Activated CD8-positive, alpha-beta memory T cell treated with anti-CD3 and anti-CD28 coated beads, Interleukin-2, amount 50 U/mL, for 48 hours (primary cell): ENCODE data around the gene PANK4.

ENCODE experiments used
- DNase-seq: peaks from one replicate; pipeline ENCODE4 v3.0.0-alpha.2; 2020

The PANK4 gene

GRCh38 chr1:2494323-2494693 is 32.1 kb downstream of the PANK4 start:
- no peak for DNase-seq

GRCh38 chr1:2493691-2494322 is 32.6 kb downstream of the PANK4 start:
- DNase-seq = no peak

GRCh38 chr1:2493218-2493617 is 33.2 kb downstream of the PANK4 start:
- DNase-seq = no peak

GRCh38 chr1:2492091-2492490 is 34.3 kb downstream of the PANK4 start:
- DNase-seq = no peak

- no peak for DNase-seq
Observed at GRCh38 chr1:2489615-2490014, 36.8 kb downstream of the PANK4 start.

GRCh38 chr1:2488688-2489087 is 37.7 kb downstream of the PANK4 start:
- DNase-seq = no peak

- DNase-seq = no peak
Observed at GRCh38 chr1:2486558-2486957, 39.8 kb downstream of the PANK4 start.

GRCh38 chr1:2486041-2486440 is 40.4 kb downstream of the PANK4 start:
- DNase-seq = no peak

- no peak for DNase-seq
Observed at GRCh38 chr1:2483970-2484369, 42.4 kb downstream of the PANK4 start.

GRCh38 chr1:2483026-2483425 is 43.4 kb downstream of the PANK4 start:
- DNase-seq = no peak

GRCh38 chr1:2482588-2482987 is 43.8 kb downstream of the PANK4 start:
- DNase-seq = no peak

- DNase-seq = no peak
Observed at GRCh38 chr1:2481885-2482284, 44.5 kb downstream of the PANK4 start.

GRCh38 chr1:2480986-2481364 is 45.4 kb downstream of the PANK4 start:
- no peak for DNase-seq

- no peak for DNase-seq
Observed at GRCh38 chr1:2480236-2480985, 46.0 kb downstream of the PANK4 start.

- DNase-seq = no peak
Observed at GRCh38 chr1:2479618-2480017, 46.8 kb downstream of the PANK4 start.

- DNase-seq = no peak
Observed at GRCh38 chr1:2479186-2479585, 47.2 kb downstream of the PANK4 start.

- DNase-seq = no peak
Observed at GRCh38 chr1:2477791-2478499, 48.5 kb downstream of the PANK4 start.

GRCh38 chr1:2477309-2477708 is 49.1 kb downstream of the PANK4 start:
- no peak for DNase-seq

GRCh38 chr1:2476061-2476999 is 50.1 kb downstream of the PANK4 start, which contains the start of gene PLCH2:
PLCH2 (plus strand) TSS chr1:2476289; CDS start chr1:2476589, 300 bp downstream.
- DNase-seq = no peak

- no peak for DNase-seq
Observed at GRCh38 chr1:2475571-2475970, 50.8 kb downstream of the PANK4 start.

- no peak for DNase-seq
Observed at GRCh38 chr1:2474933-2475371, 51.4 kb downstream of the PANK4 start.

GRCh38 chr1:2474104-2474844 is 52.1 kb downstream of the PANK4 start:
- DNase-seq = no peak
